ENCODE data around the gene PHF5A.

Gene PHF5A

DNA sequence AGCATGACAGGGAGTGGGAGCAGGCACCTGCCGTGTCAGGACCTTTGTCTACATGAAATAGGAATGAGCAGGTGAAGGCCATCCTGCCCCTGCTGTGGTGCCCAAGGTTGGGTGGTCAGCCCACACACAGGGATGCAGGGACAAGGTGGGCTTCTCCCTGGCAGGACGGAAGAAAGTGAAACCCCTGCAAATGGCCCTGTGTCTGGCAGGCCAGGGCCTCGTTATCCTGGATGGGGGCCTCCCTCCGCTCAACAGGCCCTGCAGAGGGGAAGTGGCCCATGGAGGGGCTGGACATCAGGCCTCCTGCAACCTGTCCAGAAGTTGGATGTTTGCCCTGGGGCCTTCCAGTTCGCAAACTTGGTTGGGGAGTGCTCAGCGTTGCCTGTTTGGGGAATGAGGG, 36.8 kb downstream of the PHF5A start:
- peak; percentile 19 for DNase-seq (ENCODE audit: low spot score)
- in situ Hi-C loops (cut with MboI; ENCODE audit: low sequenced_read_pairs, unreplicated experiment), result no loop called here
- TF ChIP-seq, protein P1, sequence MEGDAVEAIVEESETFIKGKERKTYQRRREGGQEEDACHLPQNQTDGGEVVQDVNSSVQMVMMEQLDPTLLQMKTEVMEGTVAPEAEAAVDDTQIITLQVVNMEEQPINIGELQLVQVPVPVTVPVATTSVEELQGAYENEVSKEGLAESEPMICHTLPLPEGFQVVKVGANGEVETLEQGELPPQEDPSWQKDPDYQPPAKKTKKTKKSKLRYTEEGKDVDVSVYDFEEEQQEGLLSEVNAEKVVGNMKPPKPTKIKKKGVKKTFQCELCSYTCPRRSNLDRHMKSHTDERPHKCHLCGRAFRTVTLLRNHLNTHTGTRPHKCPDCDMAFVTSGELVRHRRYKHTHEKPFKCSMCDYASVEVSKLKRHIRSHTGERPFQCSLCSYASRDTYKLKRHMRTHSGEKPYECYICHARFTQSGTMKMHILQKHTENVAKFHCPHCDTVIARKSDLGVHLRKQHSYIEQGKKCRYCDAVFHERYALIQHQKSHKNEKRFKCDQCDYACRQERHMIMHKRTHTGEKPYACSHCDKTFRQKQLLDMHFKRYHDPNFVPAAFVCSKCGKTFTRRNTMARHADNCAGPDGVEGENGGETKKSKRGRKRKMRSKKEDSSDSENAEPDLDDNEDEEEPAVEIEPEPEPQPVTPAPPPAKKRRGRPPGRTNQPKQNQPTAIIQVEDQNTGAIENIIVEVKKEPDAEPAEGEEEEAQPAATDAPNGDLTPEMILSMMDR (IDR thresholded peaks at IDR 0.05; ENCODE audit: borderline replicate concordance, control extremely low read depth, extremely low read depth, insufficient read depth, missing control alignments), result no peak

GRCh38 chr22:41429951-41430332, 38.5 kb downstream of the PHF5A start:
- TF ChIP-seq, protein P1 (IDR thresholded peaks at IDR 0.05; ENCODE audit: borderline replicate concordance, control extremely low read depth, extremely low read depth, insufficient read depth, missing control alignments), result no peak
- in situ Hi-C loops (cut with MboI; ENCODE audit: low sequenced_read_pairs, unreplicated experiment), result no loop called here
- no peak for DNase-seq (ENCODE audit: low spot score)

- no peak for DNase-seq (ENCODE audit: low spot score)
- in situ Hi-C loops (cut with MboI; ENCODE audit: low sequenced_read_pairs, unreplicated experiment), result no loop called here
- TF ChIP-seq, protein P1 (IDR thresholded peaks at IDR 0.05; ENCODE audit: borderline replicate concordance, control extremely low read depth, extremely low read depth, insufficient read depth, missing control alignments), result no peak
Measured at GRCh38 chr22:41429232-41429950, 39.1 kb downstream of the PHF5A start.

DNA sequence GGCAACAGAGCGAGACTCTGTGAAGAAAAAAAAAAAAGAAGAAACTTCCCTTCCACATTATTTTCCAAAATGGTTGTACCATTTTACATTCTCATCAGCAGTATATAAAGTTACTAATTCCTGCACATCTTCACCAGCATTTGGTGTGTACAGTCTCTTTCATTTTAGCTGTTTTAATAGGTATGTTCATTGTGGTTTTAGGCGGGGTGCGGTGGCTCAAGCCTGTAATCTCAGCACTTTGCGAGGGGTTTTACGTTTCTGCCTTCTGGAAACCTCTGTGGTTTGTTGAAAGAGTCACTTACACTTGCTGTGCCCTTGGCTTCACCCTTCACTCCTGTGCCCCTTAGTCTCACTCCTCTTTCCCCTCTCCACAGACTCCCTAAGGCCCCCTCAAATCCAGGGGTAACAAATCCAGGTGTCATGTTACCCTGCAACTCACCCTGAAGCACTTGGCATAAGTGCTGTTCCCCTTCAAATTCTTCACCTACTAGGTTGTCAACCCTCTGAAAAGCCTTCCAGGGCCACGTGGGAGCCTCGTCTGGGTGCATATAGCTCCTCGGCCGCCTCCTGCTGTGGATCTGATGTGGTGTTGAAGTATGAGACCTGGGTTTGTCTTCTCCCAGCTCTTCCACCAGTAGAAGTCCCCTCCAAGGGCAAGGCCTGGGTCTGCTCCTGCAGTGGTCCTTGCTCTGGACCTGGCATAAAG, 42.7 kb downstream of the PHF5A start:
- no peak for DNase-seq (ENCODE audit: low spot score)
- TF ChIP-seq, protein P1 (IDR thresholded peaks at IDR 0.05; ENCODE audit: borderline replicate concordance, control extremely low read depth, extremely low read depth, insufficient read depth, missing control alignments), result no peak
- in situ Hi-C loops (cut with MboI; ENCODE audit: low sequenced_read_pairs, unreplicated experiment), result no loop called here

DNA sequence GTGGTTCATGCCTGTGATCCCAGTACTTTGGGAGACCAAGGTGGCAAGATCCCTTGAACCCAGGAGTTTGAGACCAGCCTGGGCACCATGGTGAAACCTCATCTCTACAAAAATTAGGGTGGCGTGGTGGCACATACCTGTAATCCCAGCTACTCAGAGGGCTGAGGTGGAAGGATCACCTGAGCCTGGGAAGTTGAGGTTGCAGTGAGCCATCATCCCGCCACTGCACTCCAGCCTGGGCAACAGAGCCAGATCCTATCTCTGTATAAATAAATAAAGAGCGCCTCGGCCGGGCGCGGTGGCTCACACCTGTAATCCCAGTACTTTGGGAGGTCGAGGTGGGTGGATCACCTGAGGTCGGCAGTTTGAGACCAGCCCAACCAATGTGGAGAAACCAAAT, 49.8 kb downstream of the PHF5A start:
- TF ChIP-seq, protein P1 (IDR thresholded peaks at IDR 0.05; ENCODE audit: borderline replicate concordance, control extremely low read depth, extremely low read depth, insufficient read depth, missing control alignments), result no peak
- DNase-seq (ENCODE audit: low spot score), result no peak
- in situ Hi-C loops (cut with MboI; ENCODE audit: low sequenced_read_pairs, unreplicated experiment), result no loop called here

DNA sequence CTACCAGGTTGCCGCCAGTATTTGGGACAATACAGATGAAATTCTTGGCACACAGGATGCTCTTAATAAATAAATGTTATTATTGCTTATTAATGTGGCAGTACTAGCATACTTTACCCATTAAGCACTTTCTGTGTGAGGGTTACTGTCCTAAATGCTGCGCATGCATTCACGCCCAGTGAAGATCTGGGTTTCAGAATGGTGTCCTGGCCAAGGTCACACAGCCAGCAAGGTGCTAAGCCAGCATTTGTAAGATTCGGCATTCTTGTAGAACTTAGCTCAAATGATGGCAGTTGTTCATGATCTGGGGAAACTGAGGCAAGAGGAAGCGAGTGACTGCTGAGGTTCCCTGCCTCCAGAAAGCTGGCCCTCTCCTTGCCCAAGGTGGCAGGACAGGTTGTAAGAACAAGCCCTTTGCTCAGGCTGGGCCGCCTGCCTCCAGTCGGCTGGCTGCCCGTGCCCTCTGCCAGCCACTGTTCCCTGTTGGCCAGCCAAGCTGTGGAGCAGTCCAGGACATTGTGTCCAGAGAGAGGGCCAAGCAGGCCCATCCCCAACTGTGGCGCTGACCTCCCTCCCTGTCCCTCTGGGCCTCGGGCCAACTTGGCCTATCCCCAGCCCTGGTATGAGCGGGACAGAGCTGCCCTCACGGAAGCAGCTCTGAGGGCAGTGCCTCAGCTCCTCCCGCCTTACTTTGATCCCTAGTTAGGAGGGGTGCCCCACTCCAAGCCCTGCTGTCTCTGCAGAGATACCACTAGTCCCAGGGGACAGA, 50.7 kb downstream of the PHF5A start:
- TF ChIP-seq, protein P1 (IDR thresholded peaks at IDR 0.05; ENCODE audit: borderline replicate concordance, control extremely low read depth, extremely low read depth, insufficient read depth, missing control alignments), result no peak
- in situ Hi-C loops (cut with MboI; ENCODE audit: low sequenced_read_pairs, unreplicated experiment), result no loop called here
- DNase-seq (ENCODE audit: low spot score), result no peak

Measured in GM13976 (cell line).